Brain pericyte (primary cell): ENCODE data around the gene SCAMP2.

Source experiments
- DNase-seq: peaks from one replicate; pipeline ENCODE4 v3.0.0-alpha.2; 2012; ENCODE audit warnings: low read depth, low spot score

SCAMP2 gene

GRCh38 chr15:74838746-74839525, 34.2 kb downstream of the SCAMP2 start:
- no peak for DNase-seq

DNA sequence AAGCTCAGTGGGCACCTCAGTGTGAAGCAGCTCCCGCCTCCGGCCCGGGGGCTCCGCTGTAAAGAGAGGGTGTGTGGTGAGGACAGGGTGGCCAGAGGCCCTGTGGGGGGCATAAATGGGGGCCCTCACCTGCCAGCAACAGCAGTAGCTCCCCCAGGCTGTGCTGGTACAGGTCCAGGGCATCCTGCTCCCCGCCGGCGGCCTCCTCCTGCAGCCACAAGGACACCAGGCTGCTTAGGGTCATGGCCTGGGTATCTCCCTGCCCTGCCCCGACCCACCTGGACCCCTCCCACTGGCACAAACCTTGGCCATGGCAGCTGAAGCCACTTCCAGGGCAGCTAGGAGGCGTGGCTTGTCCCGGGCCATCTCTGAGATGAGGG, 35.0 kb downstream of the SCAMP2 start:
- no peak for DNase-seq

DNA sequence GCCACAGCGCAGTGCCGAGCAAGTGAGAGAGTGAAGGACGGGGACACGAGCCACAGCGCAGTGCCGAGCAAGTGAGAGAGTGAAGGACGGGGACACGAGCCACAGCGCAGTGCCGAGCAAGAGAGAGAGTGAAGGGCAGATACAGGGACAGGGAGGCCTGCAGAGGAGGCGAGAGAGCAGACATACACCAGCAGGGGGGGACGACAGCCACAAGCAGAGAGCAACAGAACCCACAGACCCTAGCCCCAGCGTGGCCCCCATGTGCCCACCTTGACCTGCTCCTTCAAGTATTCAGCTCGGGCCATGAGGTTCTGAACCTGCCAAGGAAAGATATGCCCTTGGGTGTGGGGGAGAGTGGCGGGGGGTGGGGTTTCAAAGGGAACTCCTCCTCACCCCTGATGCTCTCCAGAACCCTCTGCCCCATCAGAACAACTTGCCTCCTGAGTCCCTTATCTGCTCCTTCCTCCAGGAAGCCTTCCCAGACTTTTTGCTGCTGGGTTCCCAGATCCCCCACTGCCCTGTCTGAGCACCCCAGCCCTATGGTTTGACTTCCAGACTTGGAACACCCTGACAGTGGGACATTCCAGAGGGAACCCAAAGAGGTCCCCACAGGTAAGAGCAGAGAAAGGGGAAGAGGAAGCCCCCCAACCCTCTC, 35.6 kb downstream of the SCAMP2 start:
- DNase-seq: no peak

DNA sequence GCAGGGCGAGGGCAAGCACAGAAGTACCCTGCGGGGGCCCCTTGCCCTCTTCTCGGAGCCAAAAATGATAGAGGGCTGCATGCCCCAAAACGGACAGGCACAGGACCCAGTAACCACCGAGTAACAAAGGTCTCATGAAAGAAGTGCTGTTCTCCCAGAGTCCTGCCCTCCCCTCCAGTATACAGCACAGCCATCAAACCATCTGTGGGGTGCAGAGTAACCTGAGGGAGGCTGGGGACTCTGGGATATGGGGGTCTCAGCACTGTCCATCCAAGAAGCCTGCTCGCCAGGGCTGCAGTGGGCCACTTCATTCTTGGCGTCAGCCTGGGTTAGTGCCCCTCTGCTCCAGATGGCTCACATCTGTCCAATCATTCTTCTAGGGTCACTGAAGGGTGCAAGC, 36.3 kb downstream of the SCAMP2 start:
- no peak for DNase-seq

DNA sequence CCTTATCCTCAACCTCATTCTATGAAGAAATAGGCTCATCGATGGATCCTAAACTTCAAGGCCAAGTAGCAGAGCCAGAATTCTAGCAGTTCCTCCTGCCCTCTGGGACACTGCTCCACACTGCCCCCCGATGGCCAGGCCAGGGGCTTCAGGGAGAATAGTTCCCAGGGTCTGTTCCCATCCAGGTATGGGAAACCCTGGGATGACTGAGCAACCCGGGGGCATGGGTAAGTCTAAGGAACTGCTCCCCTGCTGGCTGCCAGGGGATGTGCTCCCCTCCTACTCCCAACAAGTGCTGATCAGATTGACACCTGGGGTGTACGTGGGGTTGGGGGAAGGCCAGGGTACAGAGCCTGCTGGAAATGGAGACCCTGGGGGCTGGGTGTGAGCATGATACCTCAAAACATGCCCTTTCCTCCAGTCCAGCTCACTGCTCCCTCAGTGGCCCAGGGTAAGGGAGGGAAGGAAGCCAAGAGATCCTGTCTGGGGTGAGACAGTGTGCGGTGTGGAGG, 37.8 kb downstream of the SCAMP2 start:
- no peak for DNase-seq

DNA sequence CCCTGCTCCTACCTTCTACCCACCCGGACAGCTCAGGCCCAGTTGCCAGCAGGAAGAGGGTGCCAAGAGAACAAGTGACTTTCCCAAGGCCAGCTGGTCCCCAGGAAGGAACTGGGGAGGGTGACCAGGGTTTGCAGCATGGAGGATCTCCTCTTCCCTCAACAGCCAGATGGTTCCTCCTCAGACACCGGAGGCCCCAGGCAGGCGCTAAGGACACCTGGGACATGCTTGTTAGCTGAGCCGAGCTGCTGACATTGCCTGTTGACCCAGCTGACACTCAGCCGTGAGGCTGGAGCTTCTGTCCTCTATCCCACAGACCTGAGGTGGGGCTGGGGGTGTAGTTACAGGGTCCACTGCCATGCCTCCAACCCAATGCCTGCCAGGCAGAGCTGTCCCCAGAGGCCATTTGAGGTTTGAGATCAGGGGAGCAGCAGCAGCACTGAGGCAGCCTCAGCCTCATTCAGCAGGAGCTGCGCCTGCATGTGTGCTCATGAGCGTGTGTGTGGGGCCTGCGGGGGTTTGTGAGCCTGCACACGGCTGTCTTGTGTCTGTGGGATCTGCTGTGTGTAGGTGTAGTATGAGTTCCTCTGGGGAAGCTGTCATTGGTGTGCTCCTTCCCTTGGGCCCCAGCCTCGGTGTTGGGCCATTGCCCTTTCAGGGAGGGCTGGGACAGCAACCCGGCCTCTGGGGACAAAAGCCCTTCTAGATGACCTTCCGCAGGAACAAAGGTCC, 39.6 kb downstream of the SCAMP2 start:
- no peak for DNase-seq

- DNase-seq: no peak
Observed at GRCh38 chr15:74832826-74833225, 40.3 kb downstream of the SCAMP2 start.

DNA sequence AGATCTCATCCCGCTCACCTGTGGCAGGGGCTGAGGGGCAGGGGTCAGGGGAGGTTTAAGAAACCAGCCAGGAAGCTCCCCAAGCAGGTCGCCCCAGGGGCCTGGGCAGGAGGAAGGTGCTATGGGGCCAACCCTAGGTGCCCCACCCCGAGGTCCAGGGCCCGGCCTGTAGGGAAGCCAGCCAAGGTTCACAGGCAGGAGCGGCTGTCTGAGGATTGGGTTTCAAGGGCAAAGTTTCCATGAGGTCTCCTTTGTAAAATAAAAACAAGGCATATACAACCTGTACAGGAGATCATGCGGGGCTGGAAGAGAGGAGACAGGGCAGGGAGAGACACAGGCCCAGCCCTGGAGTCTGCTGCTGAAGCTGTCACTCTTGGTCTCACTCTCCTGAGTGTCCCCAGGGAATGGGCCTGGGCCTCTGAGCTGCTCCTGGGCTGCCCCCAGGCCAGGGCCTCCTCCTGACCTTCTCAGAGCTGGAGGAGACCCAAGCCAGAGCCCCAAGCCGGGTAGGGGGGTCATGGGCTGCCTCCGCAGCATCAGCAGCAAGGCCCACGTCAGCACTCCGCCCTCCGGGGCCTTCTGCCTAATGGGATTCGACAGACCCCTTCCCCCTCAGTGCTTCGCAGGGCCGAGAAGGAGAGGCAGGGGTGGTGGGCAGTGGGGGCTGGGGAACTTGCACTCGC, 41.2 kb downstream of the SCAMP2 start:
- DNase-seq: no peak

DNA sequence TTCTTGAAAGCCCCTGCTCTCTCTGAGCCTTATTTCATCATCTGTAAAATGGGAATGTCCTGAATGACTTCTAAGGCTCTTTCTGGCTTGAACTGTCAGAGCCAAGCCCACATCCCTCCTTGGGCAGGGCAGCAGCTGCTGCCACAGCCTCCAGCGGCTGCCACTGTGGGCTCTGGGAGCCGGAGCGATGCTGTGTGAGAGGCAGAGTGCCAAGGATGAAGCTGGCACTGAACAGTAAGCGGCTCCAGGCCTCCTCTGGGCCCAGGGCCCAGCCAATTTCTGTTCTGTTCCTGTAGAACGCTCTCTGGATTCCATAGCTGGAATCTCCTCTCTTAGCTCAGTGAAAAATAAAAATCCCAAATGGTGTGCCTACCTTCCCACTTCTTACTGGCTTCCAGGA, 42.3 kb downstream of the SCAMP2 start:
- no peak for DNase-seq

DNA sequence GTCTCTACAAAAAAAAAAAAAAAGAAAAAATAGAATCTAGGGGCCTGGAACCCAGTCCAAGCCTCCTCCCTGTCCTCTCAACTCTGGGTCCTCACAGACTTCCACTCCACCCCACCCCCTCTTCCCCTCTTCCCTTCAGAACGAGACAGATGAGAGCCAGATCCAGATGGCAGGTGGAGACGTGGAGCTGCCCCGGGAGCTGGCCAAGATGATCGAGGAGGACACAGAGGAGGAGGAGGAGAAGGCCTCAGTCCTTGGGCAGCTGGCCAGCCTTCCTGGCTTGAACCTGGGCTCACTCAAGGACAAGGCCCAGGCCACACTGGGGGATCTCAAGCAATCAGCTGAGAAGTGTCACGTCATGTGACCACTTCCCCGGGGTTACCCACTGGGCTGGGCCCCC, 43.2 kb downstream of the SCAMP2 start:
- DNase-seq: no peak

DNA sequence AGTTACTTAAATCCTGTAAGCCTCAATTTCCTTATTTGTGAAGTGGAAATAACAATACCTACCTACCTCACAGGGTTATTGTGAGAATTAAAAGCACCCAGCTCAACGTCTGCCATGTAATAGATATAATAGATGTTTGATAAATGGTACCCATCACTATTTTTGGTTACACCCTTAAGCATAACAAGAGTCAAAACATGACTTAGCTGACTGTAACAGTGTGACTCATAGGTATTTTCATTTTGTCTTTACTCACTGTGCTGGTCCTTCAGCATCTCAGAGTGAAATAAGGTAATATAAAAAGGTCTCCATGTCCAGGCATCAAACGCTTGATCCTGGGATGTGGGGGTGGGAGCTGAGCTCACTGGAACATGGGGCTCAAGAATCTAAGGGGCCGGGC, 43.7 kb downstream of the SCAMP2 start:
- DNase-seq: no peak

GRCh38 chr15:74828835-74829234, 44.3 kb downstream of the SCAMP2 start:
- no peak for DNase-seq

DNA sequence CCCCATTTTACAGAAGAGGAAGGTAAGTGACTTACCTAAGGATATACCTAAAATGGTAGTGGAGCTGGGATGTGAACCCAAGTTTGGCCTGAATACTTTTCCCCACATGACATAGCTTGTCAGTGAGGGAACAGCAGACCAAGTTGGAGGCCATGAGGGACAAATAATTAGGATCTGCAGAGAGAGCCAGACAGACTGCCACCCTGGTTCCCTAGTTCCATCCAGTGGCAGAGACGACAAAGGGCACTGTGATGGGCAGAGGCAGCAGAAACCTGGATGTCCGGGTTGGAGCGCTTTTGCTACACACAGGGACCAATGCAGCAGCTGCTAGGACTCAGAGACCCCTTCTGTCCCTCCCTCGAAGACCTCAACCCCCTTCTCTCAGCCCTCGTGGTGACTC, 45.6 kb downstream of the SCAMP2 start:
- DNase-seq: no peak

- DNase-seq: no peak
Observed at GRCh38 chr15:74826921-74827320, 46.2 kb downstream of the SCAMP2 start.

DNA sequence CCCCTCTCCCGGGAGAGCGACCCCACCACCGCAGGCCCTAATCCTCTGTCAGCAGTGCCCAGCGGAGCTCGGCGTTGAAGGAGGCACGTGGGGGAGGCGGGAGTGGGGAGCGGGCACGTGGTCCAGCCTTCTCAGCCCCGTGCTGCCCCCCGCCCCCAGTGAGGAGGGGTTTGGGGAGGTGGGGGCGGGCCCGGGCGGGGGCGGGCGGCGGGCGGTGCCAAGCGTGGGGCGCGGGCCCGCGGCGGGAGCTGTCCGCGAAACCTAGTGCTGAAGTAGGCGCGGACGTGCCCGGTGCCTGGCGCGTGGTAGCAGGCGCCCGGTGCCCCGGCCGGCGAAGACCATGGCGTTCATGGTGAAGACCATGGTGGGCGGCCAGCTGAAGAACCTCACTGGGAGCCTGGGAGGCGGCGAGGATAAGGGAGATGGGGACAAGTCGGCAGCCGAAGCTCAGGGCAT, 46.8 kb downstream of the SCAMP2 start, which contains the start of gene CPLX3:
Gene CPLX3 (plus strand): TSS at position 264 of the 456 bp plus-strand sequence. CDS start 77 bp downstream, at position 341.
- DNase-seq: no peak

DNA sequence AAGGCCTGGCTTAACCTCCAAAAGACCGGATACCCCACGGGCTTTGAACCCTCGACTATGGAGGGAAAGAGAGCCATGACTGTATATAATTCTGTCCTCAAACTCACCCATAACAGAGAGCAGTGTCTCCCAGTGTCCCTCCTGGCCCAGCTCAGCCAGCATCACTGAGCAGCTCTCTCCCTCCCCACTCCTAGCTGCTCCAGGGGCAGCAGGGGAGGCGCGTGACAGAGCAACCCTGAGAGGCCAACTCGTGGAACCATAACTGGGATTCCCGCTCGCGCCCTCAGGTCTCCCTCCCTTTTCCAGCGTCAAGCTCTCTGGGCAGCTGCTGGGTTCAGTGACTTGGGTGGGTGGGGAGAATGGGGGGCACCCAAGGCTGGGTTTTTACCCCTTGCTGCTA, 47.3 kb downstream of the SCAMP2 start:
- no peak for DNase-seq

DNA sequence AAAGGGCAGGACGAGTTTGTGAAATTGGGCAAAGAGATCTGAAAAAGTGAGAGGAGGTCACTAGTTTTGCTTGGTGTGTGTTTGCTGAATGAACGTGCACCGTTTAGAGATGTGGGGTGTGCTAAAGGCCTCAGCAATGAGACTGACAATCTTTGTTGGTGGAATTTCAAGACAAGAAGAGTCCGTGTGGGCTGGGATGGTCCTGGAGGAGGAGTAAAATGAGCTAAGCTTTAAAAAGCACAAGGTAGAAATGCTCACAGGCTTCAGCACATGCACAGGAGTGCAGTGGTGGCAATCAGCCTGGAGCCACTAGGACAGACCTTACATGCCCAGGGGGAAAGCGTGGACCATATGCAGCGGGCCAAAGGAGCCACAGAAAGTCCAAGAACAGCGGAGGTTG, 48.2 kb downstream of the SCAMP2 start:
- no peak for DNase-seq

GRCh38 chr15:74823324-74823723, 49.8 kb downstream of the SCAMP2 start:
- DNase-seq: no peak

DNA sequence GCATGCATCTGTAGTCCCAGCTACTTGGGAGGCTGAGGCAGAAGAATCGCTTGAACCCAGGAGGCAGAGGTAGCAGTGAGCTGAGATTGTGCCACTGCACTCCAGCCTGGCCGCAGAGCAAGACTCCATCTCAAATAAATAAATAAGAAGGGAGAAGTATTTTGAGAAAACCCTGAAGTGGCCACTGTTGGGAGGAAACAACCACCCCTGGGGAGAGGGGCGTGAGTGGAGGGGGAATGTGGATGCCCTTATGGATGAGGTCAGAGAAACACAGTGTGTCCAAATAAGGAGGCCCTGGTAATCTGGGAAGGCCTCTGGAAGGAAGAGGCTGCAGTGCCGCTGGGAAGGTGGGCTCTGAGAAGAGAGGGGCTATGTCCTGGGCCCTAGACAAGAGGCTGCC, 50.9 kb downstream of the SCAMP2 start:
- no peak for DNase-seq

DNA sequence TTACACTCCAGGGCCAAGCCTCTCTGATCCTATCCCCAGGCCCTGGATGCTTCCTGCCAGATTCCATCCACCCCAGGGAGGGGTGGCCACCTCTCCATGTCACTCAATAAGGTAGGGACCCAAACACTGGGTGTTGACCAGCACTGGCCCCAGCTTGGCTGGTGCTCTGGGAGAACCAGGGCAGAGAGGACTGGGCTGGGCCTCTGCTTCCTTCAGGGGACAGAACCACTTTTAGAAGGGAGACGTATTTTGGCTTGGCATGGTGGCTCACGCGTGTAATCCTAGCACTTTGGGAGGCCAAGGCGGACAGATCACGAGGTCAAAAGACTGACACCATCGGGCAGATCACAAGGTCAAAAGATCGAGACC, 51.4 kb downstream of the SCAMP2 start:
- no peak for DNase-seq

GRCh38 chr15:74821091-74821789, 51.9 kb downstream of the SCAMP2 start:
- DNase-seq: no peak
